Ascending aorta (tissue), 2 donors: Measurements from ENCODE around the gene EBI3. TPM values are rescaled to one million over a fixed set of nuclear protein-coding genes. Genes with fewer than 3 reads are reported as not detected.
A peak's percentile ranks its signal among the peaks of the same experiment; 100 is the strongest.

Experiments used
- DNase-seq, 2 donors: peaks; one replicate each; pipeline ENCODE4 v3.0.0-alpha.2; 2019; ENCODE audit warnings: low spot score in 2 of 2
- H3K27ac ChIP-seq, 2 donors: fragments of 200-600 bp; sonication (generic); one replicate each; pipeline ENCODE4 v1.5.1; 2016 to 2017; ENCODE audit warnings: mild to moderate bottlenecking in 1 of 2
- H3K27me3 ChIP-seq: fragments of 200-600 bp; sonication (generic); one replicate; pipeline ENCODE4 v1.5.1; 2017
- H3K36me3 ChIP-seq, 2 donors: fragments of 200-600 bp; sonication (generic); one replicate each; pipeline ENCODE4 v1.5.1; 2016
- H3K4me1 ChIP-seq, 2 donors: fragments of 200-600 bp; sonication (generic); one replicate each; pipeline ENCODE4 v1.5.1; 2016 to 2017; ENCODE audit warnings: mild to moderate bottlenecking in 1 of 2
- H3K4me3 ChIP-seq, 2 donors: fragments of 200-600 bp; sonication (generic); one replicate each; pipeline ENCODE4 v1.5.1; 2016 to 2017; ENCODE audit warnings: mild to moderate bottlenecking in 1 of 2
- H3K9me3 ChIP-seq, 2 donors: fragments of 200-600 bp; sonication (generic); one replicate each; pipeline ENCODE4 v1.5.1; 2016
- intact Hi-C: fragments of 100-400 bp; cut with DNase I; formaldehyde crosslinking; loops from one replicate; pipeline ENCODE4 v1.15.1; 2023
- total RNA-seq: library from RNA; depleted of rRNA; stranded (reverse); fragments of >200 nt; gene quantifications from one replicate; pipeline ENCODE4 v1.1.0, GENCODE V29; 2016
- TF ChIP-seq, protein P1 (sequence below), 3 experiments: fragments of 200-600 bp in 2 of 3; fragments of 450-650 bp in 1 of 3; sonication (generic) in 2 of 3; IDR thresholded peaks; one replicate each; pipeline ENCODE4 v1.5.1; 2016 to 2019; ENCODE audit warnings: antibody characterized with exemption in 3 of 3, mild to moderate bottlenecking in 1 of 3, moderate library complexity in 1 of 3

The EBI3 gene
- total RNA-seq, 1 donor from 2014 or later, result not detected

DNA sequence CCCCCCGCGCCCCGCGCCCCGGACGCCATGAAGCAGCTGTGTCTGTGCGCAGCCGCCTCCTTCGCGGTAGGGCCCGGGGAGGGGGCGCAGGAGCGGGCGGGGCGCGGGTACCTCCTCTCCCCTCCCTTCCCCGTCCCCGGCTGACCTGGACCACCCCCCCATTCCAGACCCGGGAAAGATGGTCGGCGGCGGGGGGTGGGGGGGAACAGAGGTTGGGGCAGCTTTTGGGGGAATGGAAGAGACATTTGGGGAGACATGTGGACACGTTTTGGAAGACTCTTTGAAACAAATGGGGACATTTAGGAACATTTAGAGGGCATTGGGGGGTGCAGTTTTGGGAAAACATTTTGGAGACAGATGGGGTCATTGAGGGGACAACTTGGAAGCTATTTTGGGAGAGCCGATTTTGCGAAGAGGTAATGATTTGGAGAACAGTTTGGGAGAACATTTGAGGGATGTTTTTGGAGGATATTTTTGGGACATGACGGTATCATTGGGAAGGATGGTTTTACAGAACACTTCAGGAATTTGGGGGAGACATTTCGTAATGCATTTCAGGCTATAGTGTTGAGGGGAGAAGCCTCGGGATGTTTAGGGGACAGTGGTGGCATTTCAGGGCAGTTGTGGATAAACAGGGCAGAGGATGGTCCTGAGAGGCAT is 30.7 kb upstream of the EBI3 start:
- Histone ChIP-seq H3K27ac (no peak overlapping the region), H3K36me3 (no peaks in the 10 kb centered on the region), H3K9me3 (no peaks in the 10 kb centered on the region), H3K4me1 (no peaks in the 10 kb centered on the region), H3K27me3 (peaks cover 7% of the 10 kb centered on the region), H3K4me3 (peak overlapping the region in 1 of 2 donors; percentile 13)
- intact Hi-C loops, result no loop called here
- DNase-seq, result no peak
- TF ChIP-seq, protein P1, sequence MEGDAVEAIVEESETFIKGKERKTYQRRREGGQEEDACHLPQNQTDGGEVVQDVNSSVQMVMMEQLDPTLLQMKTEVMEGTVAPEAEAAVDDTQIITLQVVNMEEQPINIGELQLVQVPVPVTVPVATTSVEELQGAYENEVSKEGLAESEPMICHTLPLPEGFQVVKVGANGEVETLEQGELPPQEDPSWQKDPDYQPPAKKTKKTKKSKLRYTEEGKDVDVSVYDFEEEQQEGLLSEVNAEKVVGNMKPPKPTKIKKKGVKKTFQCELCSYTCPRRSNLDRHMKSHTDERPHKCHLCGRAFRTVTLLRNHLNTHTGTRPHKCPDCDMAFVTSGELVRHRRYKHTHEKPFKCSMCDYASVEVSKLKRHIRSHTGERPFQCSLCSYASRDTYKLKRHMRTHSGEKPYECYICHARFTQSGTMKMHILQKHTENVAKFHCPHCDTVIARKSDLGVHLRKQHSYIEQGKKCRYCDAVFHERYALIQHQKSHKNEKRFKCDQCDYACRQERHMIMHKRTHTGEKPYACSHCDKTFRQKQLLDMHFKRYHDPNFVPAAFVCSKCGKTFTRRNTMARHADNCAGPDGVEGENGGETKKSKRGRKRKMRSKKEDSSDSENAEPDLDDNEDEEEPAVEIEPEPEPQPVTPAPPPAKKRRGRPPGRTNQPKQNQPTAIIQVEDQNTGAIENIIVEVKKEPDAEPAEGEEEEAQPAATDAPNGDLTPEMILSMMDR (IDR thresholded peaks at IDR 0.05), result no peak

DNA sequence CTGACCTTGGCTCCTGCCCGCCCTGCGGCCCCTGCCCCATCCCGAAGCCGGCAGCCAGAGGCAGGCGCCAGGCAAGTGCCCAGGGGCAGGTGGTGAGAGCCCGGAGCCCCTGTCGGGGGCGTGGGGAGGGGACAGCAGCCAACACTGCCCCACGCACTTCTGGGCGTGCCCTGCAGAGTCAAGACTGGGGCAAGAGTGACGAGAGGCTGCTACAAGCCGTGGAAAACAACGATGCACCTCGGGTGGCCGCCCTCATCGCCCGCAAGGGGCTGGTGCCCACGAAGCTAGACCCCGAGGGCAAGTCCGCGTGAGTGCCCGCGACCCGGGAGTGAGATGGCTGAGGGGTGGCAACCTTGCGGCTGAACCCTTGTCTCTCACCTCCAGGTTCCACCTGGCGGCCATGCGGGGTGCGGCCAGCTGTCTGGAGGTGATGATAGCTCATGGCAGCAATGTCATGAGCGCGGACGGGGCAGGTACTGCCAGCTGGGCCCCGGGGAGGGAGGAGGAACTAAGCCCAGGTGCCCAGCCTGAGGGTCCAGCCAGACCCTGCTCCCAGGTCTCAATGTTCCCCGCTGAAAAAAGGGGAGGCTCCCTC is 29.5 kb upstream of the EBI3 start:
- H3K27me3 ChIP-seq, result peaks cover 7% of the 10 kb centered on the region
- no peaks in the 10 kb centered on the region for H3K36me3 ChIP-seq
- no peak overlapping the region for H3K27ac ChIP-seq
- no peak for DNase-seq
- no peaks in the 10 kb centered on the region for H3K9me3 ChIP-seq
- H3K4me3 ChIP-seq, result no peak overlapping the region
- intact Hi-C loops, result loop anchor here (10.0 kb wide), 1 partner anchor 55 kb away; no protein-coding TSS in a partner anchor
- TF ChIP-seq, protein P1 (IDR thresholded peaks at IDR 0.05), result no peak
- H3K4me1 ChIP-seq, result no peaks in the 10 kb centered on the region

DNA sequence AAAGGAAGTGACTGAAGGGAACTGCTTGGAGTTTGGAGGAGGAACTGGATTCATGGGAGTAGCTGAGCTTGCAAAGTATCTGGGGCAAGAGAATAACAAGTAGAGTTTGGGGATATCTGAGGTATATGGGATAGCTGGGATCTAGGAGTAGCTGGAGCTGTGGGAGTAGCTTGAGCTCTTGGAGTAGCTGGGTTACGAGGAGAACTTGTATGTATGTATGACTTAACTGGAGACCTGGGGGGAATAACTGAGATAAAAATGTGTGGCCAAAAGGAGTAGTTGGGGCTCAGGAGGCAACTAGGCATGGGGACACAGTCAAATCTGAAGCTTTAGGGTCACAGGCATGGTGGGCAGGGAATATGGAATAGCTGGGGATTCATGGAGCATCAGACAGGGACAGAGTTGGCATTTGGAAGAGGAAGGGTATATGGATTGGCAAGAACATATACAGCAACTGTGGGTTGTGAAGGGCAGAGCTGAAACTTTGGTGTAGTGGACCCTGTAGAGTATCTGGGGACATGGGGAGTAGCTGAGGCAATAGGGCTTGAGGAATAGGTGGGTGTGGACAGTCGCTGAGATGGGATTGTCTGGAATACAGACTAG is 28.3 kb upstream of the EBI3 start:
- Histone ChIP-seq H3K27ac (no peak overlapping the region), H3K36me3 (no peaks in the 10 kb centered on the region), H3K4me3 (no peak overlapping the region), H3K27me3 (peaks cover 7% of the 10 kb centered on the region), H3K4me1 (no peaks in the 10 kb centered on the region), H3K9me3 (no peaks in the 10 kb centered on the region)
- no peak for DNase-seq
- intact Hi-C loops, result loop anchor here (10.0 kb wide), 1 partner anchor 56 kb away; no protein-coding TSS in a partner anchor
- TF ChIP-seq, protein P1 (IDR thresholded peaks at IDR 0.05), result no peak

DNA sequence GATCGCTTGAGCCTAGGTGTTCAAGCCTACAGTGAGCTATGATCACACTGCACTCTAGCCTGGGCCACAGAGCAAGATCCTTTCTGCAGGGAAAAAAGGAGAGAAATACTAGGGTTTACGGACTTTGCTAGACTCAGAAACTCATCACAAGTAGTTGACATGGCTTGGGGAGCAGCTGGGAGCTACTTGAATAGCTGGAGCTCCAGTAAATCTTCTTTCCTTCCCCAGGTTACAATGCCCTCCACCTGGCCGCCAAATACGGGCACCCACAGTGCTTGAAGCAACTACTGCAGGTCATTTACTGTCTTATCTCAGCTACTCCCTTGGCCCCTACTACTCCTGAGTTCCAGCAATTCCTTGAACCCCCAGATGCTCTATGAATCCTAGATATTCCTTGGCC is 27.5 kb upstream of the EBI3 start:
- H3K9me3 ChIP-seq, result no peaks in the 10 kb centered on the region
- no peak for DNase-seq
- TF ChIP-seq, protein P1 (IDR thresholded peaks at IDR 0.05), result no peak
- no peaks in the 10 kb centered on the region for H3K4me1 ChIP-seq
- no peaks in the 10 kb centered on the region for H3K36me3 ChIP-seq
- H3K27ac ChIP-seq, result no peak overlapping the region
- H3K27me3 ChIP-seq, result peaks cover 7% of the 10 kb centered on the region
- intact Hi-C loops, result loop anchor here (10.0 kb wide), 1 partner anchor 57 kb away; no protein-coding TSS in a partner anchor
- H3K4me3 ChIP-seq, result no peak overlapping the region

DNA sequence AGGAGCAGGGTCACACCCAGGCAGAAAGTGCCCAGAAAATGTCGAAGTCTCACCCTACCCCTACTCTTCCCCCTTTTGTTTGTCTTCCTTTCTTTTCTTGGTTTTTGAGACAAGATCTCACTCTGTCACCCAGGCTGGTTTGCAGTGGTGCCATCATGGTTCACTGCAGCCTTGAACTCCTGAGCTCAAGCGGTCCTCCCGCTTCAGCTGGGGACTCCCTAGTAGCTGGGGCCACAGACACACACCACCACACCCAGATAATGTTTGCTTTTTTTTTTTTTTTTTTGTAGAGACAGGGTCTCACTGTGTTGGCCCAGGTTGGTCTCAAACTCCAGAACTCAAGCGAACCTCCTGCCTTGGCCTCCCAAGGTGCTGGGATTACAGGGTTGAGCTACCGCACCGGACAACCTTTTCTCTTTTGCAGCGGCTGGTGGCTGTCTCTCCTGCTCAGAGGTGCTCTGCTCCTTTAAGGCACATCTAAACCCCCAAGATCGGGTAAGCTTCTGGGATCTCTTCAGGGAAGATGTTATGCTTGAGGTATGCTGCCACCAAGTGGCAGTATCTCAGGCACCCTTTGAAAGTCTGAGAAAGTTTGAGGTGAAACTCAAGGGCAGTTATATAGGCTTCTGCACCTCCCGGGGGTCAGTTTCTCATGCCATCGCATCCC is 22.4 kb upstream of the EBI3 start:
- H3K4me1 ChIP-seq, result no peaks in the 10 kb centered on the region
- intact Hi-C loops, result loop anchor here (10.0 kb wide), 1 partner anchor 62 kb away; no protein-coding TSS in a partner anchor
- TF ChIP-seq, protein P1 (IDR thresholded peaks at IDR 0.05), result no peak
- H3K9me3 ChIP-seq, result no peaks in the 10 kb centered on the region
- DNase-seq, result no peak
- no peak overlapping the region for H3K27ac ChIP-seq
- no peaks in the 10 kb centered on the region for H3K36me3 ChIP-seq
- H3K4me3 ChIP-seq, result no peak overlapping the region
- H3K27me3 ChIP-seq, result no peaks in the 10 kb centered on the region
